Measurements from ENCODE around the gene PNCK.

DNA sequence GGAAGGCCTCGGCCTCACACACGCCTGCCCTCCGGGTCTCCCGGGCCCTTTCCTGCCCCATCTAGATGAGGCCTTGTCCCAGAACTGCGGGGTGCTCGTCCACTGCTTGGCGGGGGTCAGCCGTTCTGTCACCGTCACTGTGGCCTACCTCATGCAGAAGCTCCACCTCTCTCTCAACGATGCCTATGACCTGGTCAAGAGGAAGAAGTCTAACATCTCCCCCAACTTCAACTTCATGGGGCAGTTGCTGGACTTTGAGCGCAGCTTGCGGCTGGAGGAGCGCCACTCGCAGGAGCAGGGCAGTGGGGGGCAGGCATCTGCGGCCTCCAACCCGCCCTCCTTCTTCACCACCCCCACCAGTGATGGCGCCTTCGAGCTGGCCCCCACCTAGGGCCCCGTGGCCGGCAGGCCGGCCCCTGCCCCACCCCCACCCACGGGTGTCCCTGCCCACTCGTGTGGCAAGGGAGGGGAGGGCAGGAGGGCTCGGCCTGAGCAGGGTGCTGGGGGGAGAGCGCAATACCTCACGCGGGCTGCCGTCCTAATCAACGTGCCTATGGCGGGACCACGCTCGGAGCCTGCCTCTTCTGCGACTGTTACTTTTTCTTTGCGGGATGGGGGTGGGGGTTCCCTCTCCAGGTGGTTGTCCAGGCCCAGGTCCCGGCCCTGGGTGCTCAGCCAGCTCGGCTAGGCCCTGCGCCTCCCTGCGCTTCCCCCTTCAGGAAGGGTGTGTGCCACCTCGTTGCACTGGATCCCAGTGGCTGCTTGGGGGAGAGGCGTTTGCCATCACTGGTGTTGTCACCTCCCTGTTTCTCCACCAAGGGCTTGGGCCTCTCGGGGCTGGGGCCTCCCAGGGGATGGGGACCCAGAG, 23.5 kb downstream of the PNCK start:
- no peak for TF ChIP-seq CTCF (IDR thresholded peaks at IDR 0.05)
- TF ChIP-seq POLR2A (IDR thresholded peaks at IDR 0.05) = no peak
- no peak for TF ChIP-seq POLR2AphosphoS5 (IDR thresholded peaks at IDR 0.05)

All from breast epithelium (tissue), 3 donors.